ENCODE results near the gene SSNA1.

SSNA1 gene

GRCh38 chr9:137184881-137185660, 3.4 kb upstream of the SSNA1 start:
- DNase-seq: no peak

DNA sequence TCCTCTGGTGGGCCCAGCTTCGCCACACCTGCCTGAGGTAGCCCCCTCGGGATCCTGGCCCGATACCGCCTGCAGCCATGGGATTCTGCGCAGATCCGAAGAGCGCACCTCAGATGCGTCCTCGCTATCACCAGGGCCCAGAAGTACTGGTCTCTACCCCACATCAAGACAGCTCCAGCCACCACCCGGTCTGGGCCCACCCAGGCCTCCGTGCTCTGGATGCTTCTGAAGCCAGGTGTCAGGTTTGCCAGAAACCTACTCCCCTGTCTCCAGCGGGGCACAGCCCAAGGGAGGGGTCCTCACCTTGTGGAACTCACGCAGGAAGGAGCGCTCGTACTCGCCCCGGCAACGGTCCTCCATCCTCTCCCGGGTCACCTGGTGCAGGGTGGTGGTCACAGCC, 2.6 kb upstream of the SSNA1 start:
- DNase-seq: no peak

- no peak for DNase-seq
Observed at GRCh38 chr9:137186385-137186784, 2.1 kb upstream of the SSNA1 start.

DNA sequence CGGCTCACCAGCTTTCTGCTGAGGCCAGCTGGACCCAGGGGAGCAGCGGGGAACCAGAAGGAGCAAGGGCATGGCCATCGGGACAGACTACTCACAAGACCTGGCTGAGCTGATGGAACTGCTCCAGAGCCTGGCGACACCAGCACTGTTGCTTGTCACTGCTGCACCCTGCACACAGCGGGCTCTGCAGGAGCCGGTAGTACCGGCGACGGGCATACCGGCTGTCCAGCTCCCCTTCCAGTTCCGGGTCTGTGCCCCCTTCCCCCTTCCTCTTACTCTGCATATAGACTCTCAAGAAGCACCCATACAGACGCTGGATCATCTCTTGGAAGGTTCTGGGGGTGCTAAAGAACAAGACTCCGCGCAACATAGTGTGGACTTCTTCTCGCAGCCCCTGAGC, 1.1 kb upstream of the SSNA1 start:
- DNase-seq: no peak

DNA sequence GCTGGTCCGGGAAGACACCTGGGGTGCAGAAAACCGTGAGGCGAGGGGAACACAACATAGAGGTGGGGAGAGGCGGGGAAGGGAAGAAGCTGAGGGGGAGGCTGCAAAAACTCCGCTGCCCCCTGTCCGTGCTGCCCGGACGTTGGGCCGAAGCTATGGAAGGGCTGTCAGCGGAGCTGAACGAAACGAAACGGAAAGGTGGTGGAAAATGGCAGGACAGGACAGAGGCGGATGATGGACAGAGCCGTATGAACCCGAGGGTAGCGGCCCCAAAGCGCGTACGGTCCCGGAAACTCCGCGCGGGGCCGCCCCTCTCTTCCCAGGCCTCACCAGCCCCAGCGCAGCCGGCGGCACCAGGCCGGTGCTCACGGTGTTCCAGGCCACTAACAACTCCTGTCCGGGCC, 388 bp upstream of the SSNA1 start:
- no peak for DNase-seq

- no peak for DNase-seq
Observed at GRCh38 chr9:137189297-137190295, 1.1 kb downstream of the SSNA1 start.

GRCh38 chr9:137190315-137190856, 1.9 kb downstream of the SSNA1 start:
- DNase-seq: no peak

DNA sequence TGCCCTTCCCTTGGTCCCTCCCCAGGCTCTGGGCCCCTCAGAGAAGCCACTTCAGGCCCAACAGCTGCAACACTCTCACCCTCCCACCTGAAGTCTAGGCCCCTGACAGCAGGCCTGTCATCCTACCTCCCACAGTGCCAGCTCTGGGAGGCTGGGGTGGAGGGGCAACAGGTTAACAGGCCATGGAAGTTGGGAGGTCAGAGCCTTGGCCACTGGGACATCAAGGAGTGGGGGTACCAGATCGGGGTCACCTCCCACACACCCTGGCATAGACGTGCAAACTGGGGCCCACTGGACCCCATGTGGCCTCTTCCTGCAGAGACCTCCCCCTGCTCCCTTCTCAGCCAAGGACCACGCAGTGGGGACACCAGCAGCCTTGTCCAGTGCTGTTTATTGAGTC, 2.8 kb downstream of the SSNA1 start:
- no peak for DNase-seq

DNA sequence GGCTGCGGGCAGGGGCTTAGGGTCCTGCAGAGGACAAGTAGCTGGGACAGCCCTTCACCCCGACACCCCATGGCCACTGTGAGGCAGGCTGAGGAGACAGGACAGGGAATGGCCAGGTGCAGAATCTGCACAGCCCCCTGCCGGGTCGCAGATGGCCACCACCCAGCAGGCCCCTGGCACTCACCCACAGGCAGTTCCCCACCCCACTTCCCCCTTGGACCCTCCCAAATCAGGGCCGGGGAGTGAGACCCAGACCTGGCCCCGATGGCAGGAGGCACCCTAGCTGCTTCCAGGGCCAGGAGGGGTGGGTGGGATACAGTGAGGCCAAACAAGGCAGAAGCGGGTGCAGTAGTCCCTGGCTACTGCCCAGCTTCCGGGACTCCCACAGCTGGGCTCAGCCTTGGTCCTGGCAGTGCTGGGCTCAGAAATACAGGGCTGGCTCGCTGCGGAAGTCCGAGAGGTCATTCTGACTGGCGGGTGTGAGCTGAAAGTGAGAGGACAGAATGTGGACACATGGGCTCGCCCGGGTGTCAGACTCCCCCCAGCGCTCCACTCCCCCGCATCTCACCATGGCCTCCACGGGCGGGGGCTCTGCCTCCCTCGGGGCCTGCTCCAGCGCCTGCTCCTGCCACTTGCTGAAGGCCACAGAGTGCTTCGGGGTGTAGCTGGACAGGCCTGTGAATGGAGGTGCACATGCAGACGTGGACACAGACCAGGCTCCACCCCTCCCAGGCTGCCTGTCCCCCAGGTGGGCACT, 3.4 kb downstream of the SSNA1 start:
- DNase-seq: no peak

DNA sequence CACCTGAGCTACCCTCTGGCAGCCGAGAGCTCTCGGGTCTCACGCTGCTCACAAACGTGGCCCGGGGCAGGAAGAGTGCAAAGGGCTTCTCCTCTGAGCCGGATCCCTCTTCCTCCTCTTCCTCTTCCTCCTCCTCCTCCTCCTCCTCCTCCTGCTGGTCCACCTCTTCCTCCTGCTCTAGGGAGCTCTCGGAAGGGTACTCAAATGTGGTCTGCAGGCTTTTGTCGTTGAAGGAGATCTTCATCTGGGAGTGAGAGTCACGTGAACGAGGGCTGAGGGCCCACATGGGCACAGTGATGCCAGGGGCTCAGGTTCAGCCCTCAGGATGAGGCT, 3.9 kb downstream of the SSNA1 start:
- DNase-seq: no peak

- DNase-seq: no peak
Observed at GRCh38 chr9:137192859-137193258, 4.4 kb downstream of the SSNA1 start.

DNA sequence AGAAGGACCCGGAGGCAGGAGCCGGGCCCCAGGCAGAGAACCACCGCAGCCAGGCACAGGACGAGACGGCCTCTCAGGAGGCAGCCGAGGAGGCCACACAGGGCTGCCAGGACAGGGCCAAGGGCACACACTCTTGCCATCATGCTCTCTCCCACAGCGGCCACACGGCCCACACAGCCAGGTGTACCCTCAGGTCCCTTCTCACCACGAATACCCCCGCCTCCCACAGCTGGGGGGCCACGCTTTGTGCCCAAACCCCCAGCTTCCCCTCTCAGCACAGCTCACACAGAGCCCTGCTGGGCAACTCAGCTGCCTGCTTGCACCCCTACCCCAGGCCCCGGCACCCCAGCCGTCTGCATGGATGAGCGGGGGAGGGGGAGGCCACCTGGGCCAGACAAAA, 5.3 kb downstream of the SSNA1 start:
- no peak for DNase-seq

- DNase-seq: no peak
Observed at GRCh38 chr9:137194388-137194787, 5.9 kb downstream of the SSNA1 start.

GRCh38 chr9:137194909-137195308, 6.4 kb downstream of the SSNA1 start:
- no peak for DNase-seq

DNA sequence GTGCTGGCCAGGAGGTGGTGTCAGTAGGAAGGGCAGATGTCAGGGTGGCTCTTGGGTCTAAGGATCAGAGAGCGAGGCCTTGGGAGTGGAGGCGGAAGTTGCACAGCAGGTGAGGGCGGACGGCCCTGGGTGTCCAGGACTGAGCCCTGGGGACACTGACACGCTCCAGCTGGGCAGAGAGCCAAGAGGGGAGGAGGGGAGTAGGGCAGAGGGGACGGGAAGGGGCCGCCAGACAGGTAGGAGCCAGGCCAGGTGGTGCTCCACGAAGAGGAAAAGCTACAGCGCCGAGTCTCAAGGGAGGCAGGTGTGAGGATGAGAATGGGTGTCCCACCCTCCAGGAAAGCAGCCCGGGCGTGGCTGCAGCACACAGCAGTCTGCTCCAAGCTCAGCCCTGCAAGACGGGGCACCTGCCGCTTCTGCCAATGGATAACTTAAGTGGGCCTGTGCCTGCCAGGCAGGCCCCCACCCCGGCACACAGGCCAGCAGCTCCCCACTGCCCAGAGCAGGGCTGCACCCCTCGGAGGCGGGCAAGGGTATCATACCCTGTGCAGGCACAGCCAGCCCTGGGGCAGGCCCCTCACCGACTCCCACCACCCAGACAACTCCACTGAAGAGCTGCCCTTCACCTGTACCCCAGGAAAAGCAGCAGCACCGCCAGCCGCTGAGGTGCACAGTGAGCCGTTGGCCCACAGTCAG, 7.2 kb downstream of the SSNA1 start:
- DNase-seq: no peak

DNA sequence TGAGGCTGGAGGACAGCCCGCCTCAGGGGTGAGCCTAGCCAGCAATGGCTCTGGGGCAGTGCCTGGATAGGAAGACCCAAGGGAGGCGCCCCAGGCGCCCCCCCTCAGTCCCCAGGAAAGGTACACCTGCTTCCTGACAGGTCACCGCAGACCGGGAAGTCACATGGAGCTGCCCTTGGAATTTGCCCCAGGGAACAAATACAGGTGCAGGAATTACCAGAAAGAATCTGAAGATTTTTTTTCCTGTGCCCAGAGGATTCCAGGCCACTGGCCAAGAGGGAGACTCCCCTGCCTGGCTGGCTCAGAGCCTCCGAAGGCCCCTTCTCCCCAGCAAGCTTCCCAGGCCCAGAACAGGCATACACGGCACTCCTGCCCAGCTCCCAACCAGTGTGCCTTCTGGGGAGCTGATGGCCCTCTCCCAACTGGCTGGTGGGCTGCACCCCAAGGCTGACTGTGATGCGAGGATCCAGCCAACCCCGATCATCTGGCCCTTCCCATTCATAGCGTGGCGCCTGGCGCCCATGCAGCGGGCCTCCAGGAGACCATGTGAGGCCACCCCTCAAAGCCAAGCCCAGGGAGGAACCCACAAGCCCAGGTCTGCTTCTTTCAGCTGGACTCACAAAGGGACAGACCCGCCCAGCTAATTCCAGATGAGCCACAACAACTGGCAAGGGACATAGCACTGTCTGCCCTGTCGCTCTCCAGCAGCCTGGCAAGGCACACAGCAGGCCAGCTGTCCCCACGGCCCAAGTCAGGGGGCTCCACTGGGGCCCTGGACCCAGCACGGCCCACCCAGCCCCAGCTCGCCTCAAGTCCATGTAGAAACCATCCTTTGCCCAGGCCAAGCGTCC, 9.8 kb downstream of the SSNA1 start:
- DNase-seq: no peak

DNA sequence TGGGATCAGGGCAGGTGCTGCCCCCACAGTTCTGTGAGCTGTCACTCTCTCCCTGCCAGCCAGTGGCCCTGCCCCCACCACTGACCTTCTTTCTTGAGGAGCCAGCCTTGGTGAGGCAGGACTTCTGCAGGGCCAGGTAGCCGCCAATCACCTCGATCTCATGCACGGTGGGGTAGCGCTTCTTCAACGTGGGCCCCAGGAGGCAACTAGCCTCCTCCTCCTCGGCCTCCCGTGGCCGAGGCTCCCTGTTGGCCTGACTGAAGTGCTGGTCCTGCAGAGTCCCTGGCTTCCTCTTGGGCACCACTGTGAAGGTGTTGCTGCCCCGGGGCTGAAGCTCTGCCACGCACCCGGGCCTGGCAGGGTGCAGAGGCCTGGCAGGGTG, 10.4 kb downstream of the SSNA1 start:
- DNase-seq: no peak

DNA sequence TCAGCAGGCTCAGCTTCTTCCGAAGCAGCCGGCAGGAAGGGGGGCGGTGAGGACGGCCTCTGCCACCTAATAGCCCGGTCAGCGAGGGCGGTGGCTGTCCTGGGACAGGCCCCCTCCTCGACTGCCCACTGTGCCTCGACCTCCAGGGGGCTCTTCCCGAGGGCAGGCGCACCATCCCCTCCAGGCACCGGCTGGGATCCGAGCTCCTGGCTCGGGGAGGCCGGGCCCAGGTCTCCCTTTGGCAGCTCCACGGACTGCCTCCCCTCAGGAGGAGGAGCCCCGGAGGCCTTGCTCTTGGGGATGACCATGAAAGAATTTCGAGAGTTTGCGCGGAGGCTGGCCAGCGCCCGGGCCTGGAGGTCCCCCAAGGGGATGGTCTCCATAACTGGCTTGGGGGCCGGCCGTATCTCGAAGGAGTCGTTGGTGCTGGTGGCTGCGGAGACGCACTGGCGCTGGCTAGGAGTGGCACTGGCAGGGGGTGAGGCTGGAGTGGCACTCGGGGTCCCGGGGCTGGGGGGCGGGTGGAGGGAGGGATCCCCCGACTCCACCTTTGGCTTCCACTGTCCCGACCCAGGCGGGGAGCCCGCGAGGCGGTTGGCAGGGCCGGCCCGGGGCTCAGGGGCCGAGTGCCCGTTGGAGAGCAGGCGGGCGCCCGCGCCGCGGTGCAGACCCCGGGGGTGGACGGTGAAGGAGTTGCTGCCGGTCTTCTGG, 11.1 kb downstream of the SSNA1 start:
- DNase-seq: peak in 1 of 6 experiments; percentile 12

DNA sequence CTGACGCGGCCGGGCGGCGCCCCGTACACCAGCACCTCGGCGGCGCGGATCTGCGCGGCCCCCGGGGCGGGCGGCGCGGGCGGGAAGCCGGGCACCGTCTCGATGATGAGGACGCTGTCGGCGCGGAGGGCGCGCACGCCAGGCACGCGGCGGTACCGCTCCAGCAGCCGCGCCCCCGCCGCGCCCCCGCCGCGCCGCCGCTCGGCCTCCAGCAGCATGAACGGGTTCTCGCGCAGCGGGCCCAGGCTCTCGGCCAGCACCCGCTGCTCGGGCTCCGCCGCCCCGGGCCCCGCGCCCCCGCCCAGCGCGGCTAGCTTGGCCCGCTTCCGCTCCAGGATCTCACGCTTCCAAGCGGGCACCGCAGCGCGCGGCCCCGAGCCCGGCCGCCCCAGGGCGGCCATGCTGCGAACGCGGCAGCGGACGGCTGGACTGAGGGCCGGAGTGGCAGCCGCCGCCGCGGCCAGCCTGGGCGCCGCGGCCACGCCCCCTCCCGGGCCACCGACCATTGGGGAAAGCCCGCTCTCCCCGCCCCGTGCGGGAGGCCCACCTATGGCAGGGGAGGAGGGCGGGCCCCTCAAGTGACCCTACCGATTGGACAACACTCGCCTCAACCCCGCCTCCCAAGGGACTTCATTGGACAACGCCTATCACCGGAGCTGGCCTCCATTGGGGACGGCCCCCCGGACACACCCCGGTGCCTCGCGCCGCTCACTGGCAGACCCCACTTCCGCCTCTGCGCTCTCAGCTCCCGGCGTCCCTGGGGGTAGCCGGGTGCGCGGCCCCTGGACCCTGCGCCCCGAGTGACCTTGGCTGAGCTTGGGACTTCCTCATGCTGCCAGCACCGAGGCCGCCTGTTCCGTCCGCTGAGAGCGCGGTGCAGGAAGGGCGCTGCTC, 12.1 kb downstream of the SSNA1 start, which contains the start of gene TPRN:
TSS of gene TPRN (minus strand) at position 431 of the 894 bp plus-strand sequence. CDS start at position 401, 30 bp downstream.
- DNase-seq: peak; percentile 94 to 98 (median 96)

Data from stimulated activated naive CD4-positive, alpha-beta T cell (primary cell).